NCI-H748 (cell line): ENCODE data around the gene CREB5.

Experiments used
- DNase-seq: peaks from one replicate; lab custom pipeline; 2025; ENCODE audit not compliant: unreplicated experiment; lab: John Stamatoyannopoulos, UW

Gene CREB5

GRCh38 chr7:28669330-28669729, 257.0 kb downstream of the CREB5 start:
- DNase-seq: no peak

GRCh38 chr7:28671526-28671925, 259.2 kb downstream of the CREB5 start:
- DNase-seq: no peak

- DNase-seq: peak; percentile 88
These were observed 260.1 kb downstream of the CREB5 start for GRCh38 chr7:28672397-28672797.

GRCh38 chr7:28674359-28674782, 262.1 kb downstream of the CREB5 start:
- DNase-seq: no peak

- DNase-seq: no peak
These were observed 263.1 kb downstream of the CREB5 start for GRCh38 chr7:28675429-28675828.

- no peak for DNase-seq
These were observed 265.4 kb downstream of the CREB5 start for GRCh38 chr7:28677668-28678067.

- DNase-seq: no peak
These were observed 266.2 kb downstream of the CREB5 start for GRCh38 chr7:28678431-28678965.

GRCh38 chr7:28681693-28682310, 269.5 kb downstream of the CREB5 start:
- no peak for DNase-seq

GRCh38 chr7:28682801-28683200, 270.5 kb downstream of the CREB5 start:
- DNase-seq: no peak

GRCh38 chr7:28684650-28685241, 272.4 kb downstream of the CREB5 start:
- DNase-seq: no peak

GRCh38 chr7:28685242-28685643, 272.9 kb downstream of the CREB5 start:
- DNase-seq: no peak

- DNase-seq: peak; percentile 74
These were observed 273.5 kb downstream of the CREB5 start for GRCh38 chr7:28685644-28686417.

- peak; percentile 54 for DNase-seq
These were observed 274.1 kb downstream of the CREB5 start for GRCh38 chr7:28686418-28686800.

GRCh38 chr7:28687537-28687936, 275.2 kb downstream of the CREB5 start:
- no peak for DNase-seq

- DNase-seq: no peak
These were observed 275.9 kb downstream of the CREB5 start for GRCh38 chr7:28688174-28688573.

GRCh38 chr7:28688651-28689050, 276.3 kb downstream of the CREB5 start:
- DNase-seq: no peak

GRCh38 chr7:28695300-28696295, 283.3 kb downstream of the CREB5 start:
- DNase-seq: no peak

GRCh38 chr7:28697913-28698563, 285.7 kb downstream of the CREB5 start:
- DNase-seq: no peak

GRCh38 chr7:28698840-28699239, 286.5 kb downstream of the CREB5 start:
- DNase-seq: peak; percentile 39

- DNase-seq: peak; percentile 63
These were observed 287.8 kb downstream of the CREB5 start for GRCh38 chr7:28700096-28700495.
